CD4-positive, alpha-beta T cell treated with Interleukin-12 subunit alpha and Interleukin-12 subunit beta, for 1 hour (primary cell): Measurements from ENCODE around the gene NAPG.
"Not testable (repeated sequence)": the region's sequence is repeated elsewhere in the genome, so short reads cannot be mapped to it uniquely, and the experiment has no call there.

ENCODE experiments used
- DNase-seq: peaks from one replicate; pipeline ENCODE4 v3.0.0-alpha.2; 2020

The NAPG gene

DNA sequence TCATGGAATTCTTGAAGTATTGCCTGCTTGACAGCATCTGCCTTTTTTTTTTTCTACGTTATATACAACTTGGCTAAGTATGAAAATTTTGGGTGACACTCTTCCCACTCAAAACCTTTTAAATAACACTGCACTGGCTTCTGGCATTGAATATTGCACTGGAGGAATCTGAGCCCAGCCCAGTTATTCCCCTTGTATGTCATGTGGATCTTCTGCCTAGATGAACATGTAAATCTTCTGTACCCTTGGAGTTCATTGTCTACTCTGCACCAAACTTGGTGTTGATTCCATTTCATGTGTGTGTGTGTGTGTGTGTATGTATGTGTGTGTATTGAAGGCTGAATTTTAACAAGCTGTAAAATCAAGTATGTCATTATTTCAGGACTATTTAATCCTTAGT is 59.4 kb downstream of the NAPG start:
- DNase-seq, result no peak

- no peak for DNase-seq
Measured at GRCh38 chr18:10588975-10589374, 63.1 kb downstream of the NAPG start.

GRCh38 chr18:10590412-10590811 is 64.6 kb downstream of the NAPG start:
- DNase-seq, result no peak

DNA sequence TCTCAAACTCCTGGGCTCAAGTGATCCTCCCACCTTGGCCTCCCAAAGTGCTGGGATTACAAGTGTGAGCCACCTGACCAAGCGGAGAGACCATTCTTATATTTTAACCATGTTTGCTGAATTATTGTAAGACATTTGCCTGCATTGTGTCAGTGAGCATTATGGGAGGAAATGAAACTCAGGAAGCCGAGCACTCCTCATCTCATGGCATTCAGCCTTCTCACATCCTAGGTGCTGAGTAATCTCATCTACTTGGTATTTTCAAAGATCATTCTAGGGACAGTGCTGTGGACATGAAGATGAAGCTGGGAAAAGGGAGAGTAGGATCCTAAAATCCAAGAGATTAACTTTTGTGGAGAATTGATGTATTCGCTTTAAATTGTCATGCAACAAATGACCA is 66.1 kb downstream of the NAPG start:
- DNase-seq, result no peak

DNA sequence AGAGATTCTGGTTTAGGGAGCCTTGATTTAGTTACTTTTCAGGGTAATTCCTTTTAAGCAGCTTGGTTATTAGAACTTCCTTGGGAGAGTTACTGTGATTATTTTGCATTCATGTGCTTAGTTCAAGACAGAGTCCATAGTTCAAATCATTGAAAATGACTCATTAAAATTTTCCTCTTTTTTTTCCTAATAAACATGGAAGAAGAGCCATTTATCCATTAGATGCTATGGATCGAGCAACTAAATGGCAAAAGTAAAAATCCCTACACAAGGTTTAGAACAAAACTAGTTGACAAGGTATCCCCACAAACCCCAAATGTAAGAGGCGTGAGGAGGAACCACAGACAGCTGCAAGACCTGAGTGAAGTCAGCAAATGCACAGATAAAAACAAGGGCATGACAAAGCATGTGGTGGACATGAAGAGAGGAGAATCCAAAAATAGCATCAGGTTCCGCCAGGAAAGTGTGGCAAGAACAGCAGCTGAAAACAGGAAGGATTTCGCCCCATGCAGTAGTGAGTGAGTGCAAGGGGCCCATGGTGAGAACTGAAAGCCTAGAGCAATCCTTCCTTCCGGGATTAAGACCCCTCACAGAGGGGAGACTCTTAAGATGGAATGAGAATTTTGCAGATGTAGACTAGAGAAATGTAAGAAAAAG is 67.7 kb downstream of the NAPG start:
- not testable (repeated sequence) for DNase-seq

GRCh38 chr18:10595917-10596316 is 70.1 kb downstream of the NAPG start:
- DNase-seq, result not testable (repeated sequence)

GRCh38 chr18:10597695-10598094 is 71.9 kb downstream of the NAPG start:
- DNase-seq, result not testable (repeated sequence)

DNA sequence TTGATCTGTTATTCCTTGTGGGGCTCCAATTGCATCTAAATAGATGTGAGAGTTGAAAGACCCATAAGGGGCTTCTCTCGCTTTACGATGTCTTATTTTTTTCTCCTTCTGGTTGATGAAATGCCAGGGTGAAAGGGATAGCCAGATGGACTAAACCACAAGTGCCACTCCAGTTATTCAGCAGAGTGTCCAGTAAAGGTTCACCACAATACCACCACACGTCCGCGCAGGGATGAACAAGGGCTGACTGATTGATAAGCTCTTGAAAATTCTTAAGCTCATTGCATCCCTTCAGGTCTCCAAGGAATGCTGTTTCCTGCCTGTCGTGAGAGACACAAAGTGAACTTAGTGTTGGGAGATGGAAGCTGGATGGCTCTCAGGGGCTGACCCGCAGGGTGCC is 74.9 kb downstream of the NAPG start:
- not testable (repeated sequence) for DNase-seq
